Measurements from ENCODE around the gene KCNIP4.
A peak's percentile ranks its signal among the peaks of the same experiment; 100 is the strongest.

Gene KCNIP4

DNA sequence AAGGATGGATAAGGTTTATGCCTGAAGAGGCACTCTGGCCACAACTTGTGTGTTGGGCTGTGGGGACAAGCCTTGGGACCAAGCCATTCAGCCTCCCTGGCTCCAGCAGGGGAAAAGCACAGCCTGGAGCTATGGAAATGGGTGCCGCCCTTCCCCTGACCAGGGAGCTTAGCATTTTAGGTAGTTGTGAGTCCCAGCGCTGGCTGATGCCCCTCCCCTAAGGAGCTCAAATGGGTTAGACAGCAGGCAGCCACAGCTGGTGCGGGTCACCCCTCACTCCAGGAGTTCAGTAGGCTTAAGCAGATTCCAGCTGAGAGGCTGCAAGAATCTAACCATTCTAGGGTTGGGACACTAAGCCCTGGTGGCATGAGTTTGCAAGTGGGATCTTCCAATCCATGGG is 172.9 kb downstream of the KCNIP4 start:
- no peak for DNase-seq (ENCODE audit: low read depth, low spot score)
- no peak overlapping the region for H3K27ac ChIP-seq

- H3K27ac ChIP-seq, result peak overlapping the region; percentile 85
- peak; percentile 76 for DNase-seq (ENCODE audit: low read depth, low spot score)
Measured at GRCh38 chr4:21769404-21770147, 179.0 kb downstream of the KCNIP4 start.

DNA sequence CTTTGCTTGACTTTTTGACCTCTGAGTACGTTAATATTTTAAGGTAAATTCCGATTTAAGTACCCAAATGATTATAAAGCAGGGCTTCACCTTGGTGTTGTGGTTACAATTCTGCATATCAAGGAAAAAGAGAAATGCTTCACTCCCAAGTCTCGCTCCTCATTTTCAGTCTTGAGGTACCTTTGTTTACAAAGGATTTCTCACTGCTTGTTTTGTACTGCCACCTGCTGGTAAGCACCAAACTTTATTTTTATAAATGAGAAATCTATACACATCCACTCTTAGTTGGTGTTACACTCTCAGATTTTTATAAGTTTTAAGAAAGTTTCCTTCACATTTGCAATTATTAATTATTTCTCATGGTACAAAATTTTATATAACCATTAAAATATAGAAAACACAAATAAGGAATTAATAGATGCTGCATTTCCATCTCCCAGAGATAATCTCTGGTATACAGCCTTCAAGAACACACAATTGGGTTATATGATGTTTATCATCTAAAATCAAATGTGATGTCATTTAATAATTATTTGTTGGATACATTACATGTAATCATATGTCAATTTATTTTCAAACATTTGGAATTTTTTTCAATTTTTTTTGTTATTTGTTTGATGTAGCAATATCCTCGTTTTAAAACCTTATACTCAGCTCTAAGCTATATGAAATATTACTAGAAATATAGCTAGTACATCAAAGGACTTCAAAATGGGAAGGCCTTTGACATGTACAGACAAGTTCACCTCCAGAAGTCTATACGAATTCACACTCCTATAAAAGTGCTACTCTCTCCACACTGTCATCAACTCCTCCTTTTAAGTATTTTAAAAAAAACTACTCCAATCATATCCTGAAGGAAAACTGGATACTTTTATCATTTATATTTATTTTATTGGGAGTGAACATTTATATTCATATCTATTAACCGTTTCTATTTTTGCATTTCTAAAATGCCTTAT is 179.9 kb downstream of the KCNIP4 start:
- peak overlapping the region; percentile 85 for H3K27ac ChIP-seq
- no peak for DNase-seq (ENCODE audit: low read depth, low spot score)

DNA sequence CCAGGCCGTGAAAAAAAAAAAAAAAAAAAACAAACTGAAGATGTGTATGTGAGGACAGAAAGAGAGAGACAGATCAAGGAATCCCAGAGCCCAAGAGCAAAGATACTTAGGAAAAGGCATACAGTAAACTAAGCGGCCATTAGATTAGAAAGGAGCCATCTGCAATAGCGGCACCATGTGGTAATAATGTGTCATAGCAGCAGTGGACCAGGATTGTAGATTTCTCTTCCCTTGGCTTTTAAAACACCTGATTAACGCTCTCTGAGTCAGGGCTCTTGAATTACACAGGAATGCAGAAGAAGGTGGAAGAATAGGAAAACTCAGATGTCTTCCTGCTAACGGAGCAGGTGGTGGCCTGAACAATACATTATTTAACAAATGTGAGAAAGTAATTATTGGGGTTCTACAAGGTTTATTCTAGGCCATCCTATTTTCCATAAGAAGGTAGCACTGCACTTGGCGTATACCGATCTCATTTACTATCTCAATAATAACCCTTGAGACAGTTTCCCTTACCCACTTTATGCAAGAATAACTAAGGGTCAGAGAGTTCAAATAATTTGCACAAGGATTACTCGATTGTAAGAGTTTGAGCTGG is 182.7 kb downstream of the KCNIP4 start:
- H3K27ac ChIP-seq, result no peak overlapping the region
- no peak for DNase-seq (ENCODE audit: low read depth, low spot score)

DNA sequence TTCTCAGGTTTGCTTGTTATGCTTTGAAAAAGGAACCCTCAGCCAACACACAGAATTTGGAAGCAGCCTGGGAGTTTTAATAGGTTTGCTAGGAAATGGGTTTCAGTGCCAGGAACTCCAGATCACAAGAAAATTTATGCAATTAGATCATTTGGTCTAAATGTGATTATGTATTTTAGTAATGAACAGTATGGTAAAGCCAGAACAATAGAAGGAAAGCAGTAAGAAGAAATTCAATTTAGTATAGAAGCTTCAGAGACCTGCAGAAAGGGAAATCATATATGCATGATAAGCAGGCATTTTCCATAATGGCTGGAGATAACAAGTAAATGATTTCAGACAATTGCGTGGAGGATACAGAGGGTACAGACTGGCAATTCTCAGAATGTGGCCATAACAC is 184.7 kb downstream of the KCNIP4 start:
- no peak for DNase-seq (ENCODE audit: low read depth, low spot score)
- no peak overlapping the region for H3K27ac ChIP-seq

DNA sequence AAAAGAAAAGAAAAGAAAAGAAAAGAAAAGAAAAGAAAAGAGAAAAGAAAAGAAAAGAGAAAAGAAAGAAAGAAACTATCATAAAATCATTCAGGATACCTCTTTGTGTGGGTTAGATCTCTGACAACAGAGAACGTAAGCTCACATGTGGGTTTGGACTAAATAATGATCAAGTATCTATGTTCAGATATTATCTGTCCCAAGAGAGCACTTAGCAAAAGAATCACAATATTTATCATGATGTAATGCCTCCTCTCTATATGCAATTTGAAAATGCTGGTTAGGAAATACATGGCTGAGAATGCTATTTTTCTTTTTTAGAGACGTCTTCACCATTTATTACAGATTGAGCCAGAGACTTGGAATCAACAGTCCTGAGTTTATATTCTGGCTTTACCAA is 191.3 kb downstream of the KCNIP4 start:
- H3K27ac ChIP-seq, result no peak overlapping the region
- no peak for DNase-seq (ENCODE audit: low read depth, low spot score)

DNA sequence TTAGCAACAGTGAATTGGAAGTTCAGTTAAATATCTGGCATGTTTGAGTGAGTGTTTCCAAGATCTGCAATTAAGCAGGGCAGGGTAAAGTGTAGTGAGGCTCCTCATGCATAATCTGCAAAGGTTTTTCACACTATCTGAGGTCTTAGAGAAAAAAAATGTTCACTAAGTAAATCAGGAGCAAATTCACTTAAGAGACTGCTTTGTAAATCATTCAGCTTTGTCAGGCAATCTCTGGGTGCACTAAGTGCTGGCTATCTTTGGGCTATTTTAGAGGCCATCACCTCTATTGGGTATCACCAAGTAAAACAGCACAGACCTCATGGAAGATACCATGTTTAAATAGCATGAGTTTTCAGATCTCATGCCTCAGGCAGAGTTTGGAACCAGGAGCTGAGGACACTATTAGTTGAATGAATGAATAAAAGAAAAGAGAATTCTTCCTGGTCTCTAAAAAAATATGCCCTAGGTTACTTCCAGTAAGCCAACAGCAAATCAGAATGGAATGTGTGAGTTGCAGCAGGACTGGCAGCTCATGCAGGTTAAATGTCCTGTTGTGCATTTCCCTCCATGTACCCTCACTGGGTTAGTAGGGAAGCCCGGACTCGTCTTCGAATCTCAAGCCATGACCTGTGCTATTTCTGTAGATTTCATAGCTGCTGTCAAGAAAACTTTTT is 195.3 kb downstream of the KCNIP4 start:
- H3K27ac ChIP-seq, result no peak overlapping the region
- no peak for DNase-seq (ENCODE audit: low read depth, low spot score)

GRCh38 chr4:21752616-21753015 is 196.0 kb downstream of the KCNIP4 start:
- no peak overlapping the region for H3K27ac ChIP-seq
- no peak for DNase-seq (ENCODE audit: low read depth, low spot score)

DNA sequence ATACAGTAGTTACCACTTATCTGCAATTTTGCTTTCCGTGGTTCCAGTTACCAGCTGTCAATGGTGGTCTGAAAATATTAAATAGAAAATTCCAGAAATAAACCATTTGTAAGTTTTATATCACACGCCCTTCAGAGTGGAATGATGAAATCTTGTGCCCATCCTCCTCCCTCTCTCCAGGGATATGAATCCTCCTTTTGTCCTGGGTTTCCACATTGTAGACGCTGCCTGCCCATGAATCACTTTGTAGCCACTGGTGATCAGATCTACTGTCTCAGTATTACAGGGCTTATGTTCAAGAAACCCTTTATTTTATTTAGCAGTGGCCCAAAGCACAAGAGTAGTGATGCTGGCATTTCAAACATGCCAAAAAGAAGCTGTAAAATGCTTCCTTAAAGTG is 198.6 kb downstream of the KCNIP4 start:
- no peak for DNase-seq (ENCODE audit: low read depth, low spot score)
- H3K27ac ChIP-seq, result no peak overlapping the region

- no peak for DNase-seq (ENCODE audit: low read depth, low spot score)
- H3K27ac ChIP-seq, result no peak overlapping the region
Measured at GRCh38 chr4:21749412-21749811, 199.2 kb downstream of the KCNIP4 start.

GRCh38 chr4:21744046-21744445 is 204.5 kb downstream of the KCNIP4 start:
- H3K27ac ChIP-seq, result no peak overlapping the region
- no peak for DNase-seq (ENCODE audit: low read depth, low spot score)

DNA sequence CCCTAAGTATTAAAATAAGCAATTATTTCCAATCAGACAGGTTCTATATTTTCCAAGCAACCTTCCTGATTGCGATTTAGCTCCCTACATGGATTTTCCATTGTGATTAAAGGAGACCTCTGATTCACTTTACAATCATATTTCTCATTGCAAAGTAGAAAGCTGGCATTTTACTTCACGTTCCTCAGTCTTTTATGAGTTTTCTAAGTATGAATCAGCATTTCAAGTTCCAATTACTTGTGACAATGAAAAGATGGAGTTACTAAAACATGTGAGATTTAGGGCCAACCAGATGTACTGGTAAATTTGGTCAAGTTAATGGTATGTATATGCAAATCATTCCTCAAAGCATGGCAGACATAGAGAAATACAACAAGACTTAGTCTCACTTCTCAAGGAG is 206.2 kb downstream of the KCNIP4 start:
- no peak for DNase-seq (ENCODE audit: low read depth, low spot score)

GRCh38 chr4:21738821-21739220 is 209.8 kb downstream of the KCNIP4 start:
- no peak for DNase-seq (ENCODE audit: low read depth, low spot score)
- H3K27ac ChIP-seq, result no peak overlapping the region

More for the DNA sequence above, 206.2 kb downstream of the KCNIP4 start:
- no peak overlapping the region for H3K27ac ChIP-seq

DNA sequence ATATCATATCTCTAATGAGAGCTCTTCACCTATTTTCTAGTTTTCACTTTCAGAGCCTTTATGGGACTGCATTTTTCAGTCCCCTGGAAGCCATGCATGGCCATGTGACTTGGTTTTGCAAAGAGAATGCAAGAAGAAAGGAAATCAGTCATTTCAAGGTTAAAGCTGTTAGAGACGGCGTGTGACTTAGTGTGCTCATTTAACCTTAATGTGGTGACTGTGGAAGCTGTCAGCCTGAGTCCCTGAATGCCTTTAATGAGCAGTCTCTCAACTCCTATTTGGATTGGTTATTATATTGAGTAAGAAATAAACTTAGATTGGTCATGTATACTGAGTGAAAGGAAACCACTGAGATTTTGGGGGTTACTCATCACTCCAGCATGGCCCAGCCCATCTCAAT is 212.7 kb downstream of the KCNIP4 start:
- no peak for DNase-seq (ENCODE audit: low read depth, low spot score)
- H3K27ac ChIP-seq, result no peak overlapping the region

- no peak overlapping the region for H3K27ac ChIP-seq
Measured at GRCh38 chr4:21733894-21734630, 214.5 kb downstream of the KCNIP4 start.

GRCh38 chr4:21728304-21728703 is 220.3 kb downstream of the KCNIP4 start:
- DNase-seq (ENCODE audit: low read depth, low spot score), result no peak
- H3K27ac ChIP-seq, result no peak overlapping the region

More at GRCh38 chr4:21733894-21734630, 214.5 kb downstream of the KCNIP4 start:
- DNase-seq (ENCODE audit: low read depth, low spot score), result no peak

GRCh38 chr4:21726255-21726815 is 222.2 kb downstream of the KCNIP4 start:
- no peak for DNase-seq (ENCODE audit: low read depth, low spot score)
- no peak overlapping the region for H3K27ac ChIP-seq

DNA sequence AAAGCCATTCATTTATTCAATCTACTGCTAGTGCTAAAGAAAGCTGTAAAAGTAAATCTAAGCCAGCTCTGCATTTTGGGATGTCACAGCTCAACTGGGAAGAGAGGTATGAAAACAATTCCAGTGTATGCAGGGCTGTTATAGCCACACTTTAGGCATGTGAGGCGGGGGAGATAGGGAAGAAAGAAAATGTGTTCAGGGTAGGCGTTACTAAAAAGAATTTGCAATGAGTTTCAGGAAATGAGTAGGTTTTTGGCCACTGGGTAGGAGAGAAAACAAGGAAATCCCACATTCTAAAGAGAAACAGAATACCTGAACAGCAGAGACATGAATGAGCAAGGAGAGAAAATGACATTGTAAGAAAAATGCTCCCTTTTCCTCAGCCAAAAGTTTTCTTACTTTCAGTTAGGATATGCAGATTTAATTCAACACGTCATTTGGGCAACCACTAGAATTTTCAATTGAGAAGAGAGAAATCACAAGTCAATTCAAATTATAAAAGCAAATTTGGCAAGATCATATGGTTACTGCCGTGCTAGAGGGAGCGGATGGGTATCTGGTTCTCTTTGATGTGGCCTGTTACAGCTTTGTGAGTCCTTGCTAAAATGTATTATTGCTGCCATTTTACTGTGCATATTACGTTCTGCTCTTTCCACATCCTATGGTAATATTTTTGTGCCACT is 226.3 kb downstream of the KCNIP4 start:
- H3K27ac ChIP-seq, result no peak overlapping the region
- DNase-seq (ENCODE audit: low read depth, low spot score), result no peak

DNA sequence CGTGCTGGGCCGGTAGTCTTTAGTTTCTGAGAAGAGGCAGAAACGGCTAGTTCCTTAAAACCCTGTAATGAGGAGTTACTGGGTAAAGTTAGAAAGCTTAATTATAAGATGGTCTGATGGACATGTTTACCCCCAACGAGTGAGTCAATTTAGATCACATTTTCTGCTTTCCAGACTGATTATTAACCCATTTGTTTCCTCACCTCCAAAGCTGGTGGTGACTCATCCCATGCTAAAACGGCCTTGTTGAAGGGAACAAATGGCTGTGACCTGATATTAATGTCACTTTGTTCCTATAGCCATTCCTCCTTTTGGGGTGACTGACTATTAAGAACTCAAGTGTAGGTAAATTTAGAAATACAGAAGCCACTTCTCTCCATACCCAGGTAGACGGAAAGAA is 232.0 kb downstream of the KCNIP4 start:
- no peak for DNase-seq (ENCODE audit: low read depth, low spot score)
- H3K27ac ChIP-seq, result no peak overlapping the region
